HG02840 (cell line): ENCODE data around the gene DOCK6.
"Not testable (repeated sequence)": the region's sequence is repeated elsewhere in the genome, so short reads cannot be mapped to it uniquely, and the experiment has no call there.

Source experiments
- ATAC-seq: cut with Tn5 transposase; IDR thresholded peaks from one replicate; pipeline ENCODE4 v1.9.1; 2021; ENCODE audit warnings: mild to moderate bottlenecking, moderate library complexity, moderate number of reproducible peaks; ENCODE audit not compliant: unreplicated experiment, low FRiP score

DOCK6 gene

DNA sequence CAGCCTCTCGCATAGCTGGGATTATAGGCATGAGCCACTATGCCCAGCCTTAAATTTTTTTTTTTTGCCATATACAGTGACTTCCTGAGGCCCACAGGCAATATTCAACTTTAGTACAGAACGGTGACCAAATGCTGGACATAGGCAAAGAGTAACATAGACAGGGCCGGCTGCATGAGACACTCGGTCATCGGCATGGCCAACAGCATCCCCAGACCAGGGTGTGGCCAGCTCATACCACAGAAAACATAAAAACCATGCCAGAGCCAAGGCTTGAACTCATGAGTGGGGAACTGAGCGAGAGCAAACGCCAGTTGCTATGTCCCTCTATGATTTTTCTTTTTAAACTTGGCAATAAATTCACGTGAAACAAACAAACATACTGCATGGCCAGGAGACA is 82.0 kb downstream of the DOCK6 start:
- ATAC-seq: no peak

DNA sequence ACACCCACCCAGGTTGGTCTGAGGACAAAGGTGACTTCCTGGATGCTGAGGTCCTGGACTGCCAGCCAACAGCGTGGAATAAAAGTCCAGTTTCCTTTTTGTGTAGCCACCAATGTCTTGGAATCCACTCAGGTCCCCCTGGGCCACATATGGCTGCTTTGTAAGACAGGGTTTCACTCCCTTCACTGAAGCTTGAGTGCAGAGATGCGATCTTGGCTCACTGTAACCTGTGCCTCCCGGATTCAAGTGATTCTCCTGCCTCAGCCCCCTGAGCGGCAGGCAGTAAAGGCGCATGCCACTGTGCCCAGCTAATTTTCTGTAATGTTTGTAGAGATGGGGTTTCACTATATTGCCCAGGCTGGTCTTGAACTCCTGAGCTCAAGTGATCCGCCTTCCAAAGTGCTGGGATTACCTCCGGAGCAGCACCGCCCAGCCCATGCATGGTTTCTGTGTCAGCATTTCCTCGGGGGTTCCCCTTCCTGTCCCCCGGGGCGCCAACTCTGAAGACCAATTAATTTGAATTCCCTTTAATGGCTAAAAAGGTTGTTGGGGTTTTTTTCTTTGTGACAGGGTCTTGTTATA is 82.5 kb downstream of the DOCK6 start:
- no peak for ATAC-seq

DNA sequence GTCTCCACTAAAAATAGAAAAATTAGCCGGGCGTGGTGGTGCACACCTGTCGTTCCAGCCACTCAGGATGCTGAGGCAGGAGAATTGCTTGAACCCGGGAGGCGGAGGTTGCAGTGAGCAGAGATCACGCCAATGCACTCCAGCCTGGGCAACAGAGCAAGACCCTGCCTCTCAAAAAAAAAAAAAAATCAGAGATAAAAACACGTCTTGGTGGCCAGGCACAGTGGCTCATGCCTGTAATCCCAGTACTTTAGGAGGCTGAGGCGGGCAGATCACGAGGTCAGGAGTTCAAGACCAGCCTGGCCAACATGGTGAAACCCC is 83.2 kb downstream of the DOCK6 start:
- not testable (repeated sequence) for ATAC-seq

- ATAC-seq: no peak
Observed at GRCh38 chr19:11177592-11177991, 84.7 kb downstream of the DOCK6 start.

GRCh38 chr19:11176466-11177193 is 85.7 kb downstream of the DOCK6 start:
- ATAC-seq: no peak

DNA sequence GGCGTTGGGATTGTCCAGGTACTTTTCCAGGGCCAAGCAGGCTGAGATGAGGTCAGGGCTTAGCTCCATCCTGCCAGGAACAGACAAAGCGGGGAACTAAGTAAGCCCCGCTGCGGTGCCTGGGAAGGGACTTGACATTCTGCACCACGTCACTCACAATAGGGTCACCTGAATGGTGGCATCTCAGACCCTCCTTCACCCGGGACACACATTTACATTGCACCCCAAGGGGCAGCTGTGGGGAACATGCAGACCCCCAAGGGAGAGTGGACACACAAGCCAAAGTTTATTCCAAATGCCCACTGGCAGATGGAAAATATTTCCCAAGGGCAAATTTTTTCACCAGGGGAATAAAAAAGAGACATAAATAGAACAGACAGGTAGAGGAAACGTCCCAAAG is 86.4 kb downstream of the DOCK6 start:
- ATAC-seq: no peak

DNA sequence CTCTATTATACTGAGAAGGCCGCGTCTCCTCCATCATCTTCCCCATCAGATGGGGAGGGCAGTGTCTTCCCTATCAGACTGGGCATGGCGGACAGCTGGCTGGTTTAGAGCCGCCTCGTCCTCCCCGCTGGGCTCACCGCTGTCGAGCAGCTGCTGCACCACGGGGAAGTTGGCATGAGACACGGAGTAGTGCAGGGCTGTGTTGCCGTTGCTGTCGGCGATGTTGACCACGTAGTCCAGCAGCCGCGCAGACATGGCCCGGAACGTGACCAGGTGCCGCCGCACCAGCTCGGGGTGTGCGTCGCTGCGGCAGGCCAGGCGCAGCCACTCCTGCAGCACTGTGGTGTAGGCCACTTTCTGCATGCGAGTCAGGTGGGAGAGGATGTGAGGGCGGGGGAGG is 88.0 kb downstream of the DOCK6 start:
- ATAC-seq: no peak

- ATAC-seq: no peak
Observed at GRCh38 chr19:11173516-11174155, 88.7 kb downstream of the DOCK6 start.

- ATAC-seq: no peak
Observed at GRCh38 chr19:11172576-11172975, 89.7 kb downstream of the DOCK6 start.

DNA sequence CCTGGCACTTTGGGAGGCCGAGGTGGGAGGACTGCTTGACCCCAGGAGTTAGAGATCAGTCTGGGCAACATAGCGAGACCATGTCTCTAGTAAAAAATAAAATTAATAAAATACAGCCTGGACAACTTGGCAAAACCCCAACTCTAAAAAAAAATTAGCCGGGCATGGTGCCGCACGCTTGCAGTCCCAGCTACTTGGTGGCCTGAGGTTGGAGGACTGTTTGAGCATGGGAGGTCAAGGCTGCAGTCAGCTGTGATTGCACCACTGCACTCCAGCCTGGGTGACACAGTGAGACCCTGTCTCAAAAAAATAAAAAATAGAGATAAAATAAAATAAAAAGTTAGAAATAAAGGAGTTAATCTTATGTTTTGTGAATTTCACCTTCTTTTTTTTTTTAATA is 91.2 kb downstream of the DOCK6 start:
- ATAC-seq: no peak

GRCh38 chr19:11169896-11170678 is 92.2 kb downstream of the DOCK6 start:
- ATAC-seq: no peak

DNA sequence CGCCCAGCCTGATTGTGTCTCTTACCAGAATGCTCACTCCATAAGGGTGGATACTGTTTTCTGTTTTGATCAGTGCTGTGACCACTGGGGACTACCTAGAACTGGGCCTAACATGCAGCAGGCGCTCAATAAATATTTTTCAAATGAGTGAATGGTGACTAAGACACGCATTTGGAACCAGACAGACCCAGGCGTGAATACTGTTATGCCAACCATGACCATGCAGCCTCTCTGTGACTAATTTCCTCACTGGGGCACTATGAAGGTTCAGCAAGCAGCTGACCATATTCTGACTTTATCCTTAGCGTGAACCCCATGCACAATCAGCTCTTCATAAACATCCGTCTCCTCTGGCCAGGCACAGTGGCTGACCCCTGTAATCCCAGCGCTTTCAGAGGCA is 93.8 kb downstream of the DOCK6 start:
- no peak for ATAC-seq

GRCh38 chr19:11166281-11167142 is 95.8 kb downstream of the DOCK6 start:
- no peak for ATAC-seq

- no peak for ATAC-seq
Observed at GRCh38 chr19:11165486-11166030, 96.8 kb downstream of the DOCK6 start.

DNA sequence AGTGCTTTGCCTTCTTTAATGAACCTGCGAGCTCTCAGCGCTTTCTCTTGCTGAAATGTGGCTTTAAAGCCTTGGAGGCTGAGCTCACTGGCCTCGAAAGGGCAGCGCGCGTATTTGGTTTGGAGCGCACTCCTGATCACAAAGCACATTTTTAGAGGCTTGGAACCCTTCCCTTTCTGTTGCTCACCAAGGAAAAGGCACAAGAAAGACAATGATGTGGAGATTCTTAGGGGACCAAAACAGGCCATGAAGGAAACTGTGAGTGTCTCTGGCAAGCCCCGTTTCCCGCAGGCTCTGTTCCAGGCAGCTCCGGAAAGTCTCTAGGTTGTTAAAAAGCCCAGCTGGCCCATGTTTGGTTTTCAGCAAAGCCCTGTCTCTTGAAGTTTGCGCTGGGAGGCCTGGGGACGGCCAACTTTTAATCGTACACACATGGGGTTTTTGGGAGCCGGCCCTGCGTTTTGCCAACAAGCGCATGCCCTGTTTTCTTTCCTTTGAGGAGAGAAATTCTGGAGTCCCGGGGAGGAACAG is 97.4 kb downstream of the DOCK6 start:
- no peak for ATAC-seq

DNA sequence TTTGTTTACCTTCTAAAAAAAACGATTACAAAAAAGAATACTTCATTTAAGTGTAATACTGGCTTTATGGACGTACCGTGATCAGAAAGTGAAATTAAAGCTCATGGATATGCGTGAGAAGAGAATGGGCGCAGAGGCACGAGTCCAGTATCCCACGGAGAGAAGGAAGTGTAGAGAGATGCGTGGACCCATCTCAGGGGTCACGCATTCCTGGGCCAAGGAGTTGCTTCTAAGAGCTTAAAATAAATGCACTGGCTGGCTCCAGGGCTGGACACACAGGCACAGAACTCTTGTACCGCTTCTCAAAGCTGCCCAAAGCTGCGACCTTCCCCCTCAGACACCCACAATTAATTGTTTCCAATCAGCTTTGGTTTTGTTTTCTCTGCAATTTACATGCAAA is 98.0 kb downstream of the DOCK6 start:
- no peak for ATAC-seq

DNA sequence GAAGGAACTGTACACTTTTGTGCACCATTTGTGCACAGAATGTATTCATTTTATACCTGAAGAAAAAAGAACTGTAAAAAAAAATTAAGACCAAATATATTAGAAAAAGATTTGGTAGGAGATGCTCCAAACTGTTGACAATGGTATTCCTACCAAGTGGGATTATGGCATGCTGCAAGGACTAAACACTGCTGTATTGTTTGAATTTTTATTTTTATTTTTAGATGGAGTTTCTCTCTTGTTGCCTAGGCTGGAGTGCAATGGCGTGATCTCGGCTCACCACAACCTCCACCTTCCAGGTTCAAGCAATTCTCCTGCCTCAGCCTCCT is 101.9 kb downstream of the DOCK6 start:
- ATAC-seq: not testable (repeated sequence)

DNA sequence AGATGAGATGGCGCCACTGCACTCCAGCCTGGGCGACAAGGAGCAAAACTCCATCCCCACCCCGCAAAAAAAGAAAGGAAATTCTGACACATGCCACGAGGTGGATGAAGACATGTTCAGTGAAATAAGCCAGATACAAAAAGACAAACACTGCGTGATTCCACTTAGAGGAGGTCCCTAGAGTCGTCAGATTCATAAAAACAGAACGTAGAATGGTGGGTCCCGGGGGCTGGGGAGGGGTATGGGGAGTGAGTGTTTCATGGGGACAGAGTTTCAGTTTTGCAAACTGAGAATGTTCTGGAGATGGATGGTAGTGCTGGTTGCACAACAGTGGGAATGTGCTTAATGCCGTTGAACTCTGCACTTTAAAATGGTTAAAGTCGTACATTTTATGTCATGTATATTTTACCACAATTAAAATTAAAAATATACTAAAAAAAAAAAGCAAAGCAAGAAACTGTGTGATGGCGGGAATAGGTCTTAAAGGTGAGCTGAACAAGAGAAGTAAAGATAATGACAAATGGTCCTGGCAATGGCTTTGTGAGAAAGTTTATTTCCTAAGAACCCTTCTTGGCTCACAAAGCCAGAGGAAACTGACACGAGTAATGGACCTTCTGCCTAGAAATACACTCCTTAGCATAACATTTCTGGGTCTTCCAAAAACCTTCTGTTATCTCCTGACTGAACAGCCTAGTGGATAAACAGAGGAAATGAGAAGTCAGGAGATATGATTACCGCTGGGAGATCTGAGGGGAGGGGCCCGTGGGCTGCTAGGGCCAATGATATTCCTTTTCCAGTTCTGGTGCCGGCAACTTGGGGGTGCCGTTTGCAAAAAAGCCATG is 102.5 kb downstream of the DOCK6 start:
- no peak for ATAC-seq
